Pancreas (tissue), 10 donors: ENCODE results near the gene SETD2. TPM values are rescaled to one million over a fixed set of nuclear protein-coding genes. Genes with fewer than 3 reads are reported as not detected.
"Not testable (repeated sequence)": the region's sequence is repeated elsewhere in the genome, so short reads cannot be mapped to it uniquely, and the experiment has no call there.

Source experiments
- ATAC-seq, 4 donors: fragments of 200-7000 bp; cut with Tn5 transposase; one replicate each; pipeline versions ENCODE4 v1.8.0 to v1.9.1; 2020; ENCODE audit warnings: mild to moderate bottlenecking in 4 of 4, moderate library complexity in 4 of 4
- DNase-seq, 6 donors: peaks; one replicate each; pipeline ENCODE4 v3.0.0-alpha.2; 2020
- FAIRE-seq: peaks from 2 replicates; lab custom pipeline; 2012; peaks lifted over from hg19 to GRCh38; lab: Jason Lieb, UNC
- H3K27ac ChIP-seq, 4 donors: fragments of 200-600 bp; sonication (generic); 1 replicate in 3 of 4; 2 replicates in 1 of 4; pipeline versions ENCODE4 v1.5.0 to v1.8.0; 2020
- H3K27me3 ChIP-seq, 4 donors: fragments of 200-600 bp; one replicate each; pipeline ENCODE4 v1.8.0; 2021
- H3K36me3 ChIP-seq, 3 donors: fragments of 200-600 bp; sonication (generic) in 1 of 3; one replicate each; pipeline versions ENCODE4 v1.5.0 to v1.8.0; 2020 to 2021
- H3K4me1 ChIP-seq, 3 donors: fragments of 200-600 bp; one replicate each; pipeline ENCODE4 v1.8.0; 2021
- H3K4me3 ChIP-seq, 4 donors: fragments of 200-600 bp; sonication (generic) in 2 of 4; one replicate each; pipeline versions ENCODE4 v1.5.0 to v1.8.0; 2020 to 2021
- H3K9me3 ChIP-seq, 4 donors: fragments of 200-600 bp; one replicate each; pipeline ENCODE4 v1.8.0; 2021
- CTCF ChIP-seq, 4 donors: fragments of 200-600 bp; sonication (generic) in 3 of 4; IDR thresholded peaks; one replicate each; pipeline versions ENCODE4 v1.5.0 to v1.8.0; 2021; ENCODE audit warnings: antibody characterized with exemption in 4 of 4
- WGBS, 2 donors: extraction: QIAGEN DNeasy Blood & Tissue Kit; methylation state at CpG; one replicate each; pipeline ENCODE4 v1.1.7; 2013; 5-methylcytosine and 5-hydroxymethylcytosine counted together
- intact Hi-C, 3 donors: fragments of 100-400 bp; cut with DNase I; formaldehyde crosslinking; loops; one replicate each; pipeline versions ENCODE4 v1.11.1 to v1.14.2; 2022
- polyA plus RNA-seq, 2 donors: library from polyadenylated mRNA; stranded (reverse); fragments of 200-250 nt; gene quantifications; one replicate each; pipeline ENCODE4 v1.2.3, GENCODE V29; 2013
- total RNA-seq, 6 donors: library from RNA; stranded (reverse); fragmentation: NEBNext Ultra II Directional in 4 of 6; extraction: Animal tissue kit (Norgen Biotek cat#: 25700) in 4 of 6; gene quantifications; one replicate each; pipeline versions ENCODE4 v1.2.1 to v1.2.4, GENCODE V29; 2021 to 2023
- donor health status: healthy with polysubstance abuse.
- donor health status: DM: no; HTN: no; CAD: no; lungs with moderate emphysema.
- donor health status: DM: no; HTN: no; CAD: no.
- donor health status: control.
- donor health status: control.
- donor health status: Bipolar disorder and iron deficiency.
- donor health status: DM: yes; HTN: yes; CAD: no.
- donor health status: DM: no; HTN: no; CAD: no.
- donor health status: DM: no; HTN: no; CAD: no.
- donor health status: DM: yes; HTN: yes; CAD: no.

The SETD2 gene
- total and polyA plus RNA-seq, 8 donors: 9.6 to 35.3 (median 21.6) TPM

GRCh38 chr3:47034868-47035489 lies 128.9 kb downstream of the SETD2 start:
- Histone ChIP-seq H3K36me3 (peaks cover 0 to 27% (median 5%) of the 10 kb centered on the region in 3 donors), H3K27me3 (no peaks in the 10 kb centered on the region), H3K27ac (no peak overlapping the region), H3K4me3 (no peak overlapping the region), H3K9me3 (no peaks in the 10 kb centered on the region), H3K4me1 (peaks cover 8 to 10% (median 8%) of the 10 kb centered on the region in 3 donors)
- no peak for DNase-seq
- FAIRE-seq: no peak
- WGBS, 2 donors: 53 to 59% methylated on average over 2 of the region's 2 CpGs
- ATAC-seq: peak in 2 of 4 donors; percentile 69 to 74
- TF ChIP-seq CTCF (IDR thresholded peaks at IDR 0.05): no peak
- intact Hi-C loops: no loop called here

GRCh38 chr3:47031041-47031440 lies 132.9 kb downstream of the SETD2 start:
- H3K4me3 ChIP-seq, H3K4me1 ChIP-seq, intact Hi-C loops, ATAC-seq, FAIRE-seq, H3K36me3 ChIP-seq, H3K27me3 ChIP-seq, H3K27ac ChIP-seq, H3K9me3 ChIP-seq, DNase-seq: not testable (repeated sequence)
- 87 to 88% methylated on average over 4 of the region's 4 CpGs for WGBS, 2 donors

DNA sequence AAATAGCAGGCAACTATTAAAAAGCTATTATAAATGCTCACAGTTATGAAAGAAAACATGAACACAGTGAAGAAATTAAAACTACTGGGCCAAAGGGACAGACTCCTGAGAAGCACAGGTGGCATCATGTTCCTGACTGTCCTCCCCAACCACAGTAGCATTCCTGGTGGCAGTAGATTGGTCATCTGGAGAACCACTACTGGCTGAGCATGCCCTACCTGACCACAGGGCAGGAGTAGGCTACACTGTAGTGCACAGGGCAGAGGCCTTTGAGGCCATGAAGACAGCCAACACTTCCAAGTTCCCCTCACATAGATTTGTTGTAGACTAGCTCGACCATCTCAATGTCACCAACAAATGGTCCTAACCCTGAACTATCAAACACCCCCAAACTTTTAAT lies 135.2 kb downstream of the SETD2 start:
- 96 to 100% methylated on average over 1 of the region's 1 CpG for WGBS, 2 donors
- H3K36me3 ChIP-seq: no peaks in the 10 kb centered on the region
- FAIRE-seq: no peak
- no peaks in the 10 kb centered on the region for H3K4me1 ChIP-seq
- intact Hi-C loops: no loop called here
- no peak overlapping the region for H3K4me3 ChIP-seq
- H3K9me3 ChIP-seq: no peaks in the 10 kb centered on the region
- no peak overlapping the region for H3K27ac ChIP-seq
- DNase-seq: no peak
- no peak for ATAC-seq
- no peaks in the 10 kb centered on the region for H3K27me3 ChIP-seq
- no peak for TF ChIP-seq CTCF (IDR thresholded peaks at IDR 0.05)

- DNase-seq (no peak), ATAC-seq (no peak), FAIRE-seq (no peak)
- Histone ChIP-seq H3K4me1 (peaks cover 0 to 2% (median 0%) of the 10 kb centered on the region in 3 donors), H3K27ac (no peak overlapping the region), H3K36me3 (no peaks in the 10 kb centered on the region), H3K9me3 (no peaks in the 10 kb centered on the region), H3K4me3 (no peak overlapping the region), H3K27me3 (no peaks in the 10 kb centered on the region)
- no peak for TF ChIP-seq CTCF (IDR thresholded peaks at IDR 0.05)
- intact Hi-C loops: no loop called here
- WGBS, 2 donors: 76 to 77% methylated on average over 3 of the region's 3 CpGs
Measured at GRCh38 chr3:47028146-47028545, 135.8 kb downstream of the SETD2 start.

GRCh38 chr3:47026432-47026831 lies 137.5 kb downstream of the SETD2 start:
- peaks cover 0 to 11% (median 9%) of the 10 kb centered on the region in 3 donors for H3K4me1 ChIP-seq
- DNase-seq, ATAC-seq, FAIRE-seq, intact Hi-C loops, H3K27ac ChIP-seq, H3K9me3 ChIP-seq, H3K27me3 ChIP-seq, H3K36me3 ChIP-seq, H3K4me3 ChIP-seq: not testable (repeated sequence)
- 96 to 100% methylated on average over 1 of the region's 1 CpG for WGBS, 2 donors

DNA sequence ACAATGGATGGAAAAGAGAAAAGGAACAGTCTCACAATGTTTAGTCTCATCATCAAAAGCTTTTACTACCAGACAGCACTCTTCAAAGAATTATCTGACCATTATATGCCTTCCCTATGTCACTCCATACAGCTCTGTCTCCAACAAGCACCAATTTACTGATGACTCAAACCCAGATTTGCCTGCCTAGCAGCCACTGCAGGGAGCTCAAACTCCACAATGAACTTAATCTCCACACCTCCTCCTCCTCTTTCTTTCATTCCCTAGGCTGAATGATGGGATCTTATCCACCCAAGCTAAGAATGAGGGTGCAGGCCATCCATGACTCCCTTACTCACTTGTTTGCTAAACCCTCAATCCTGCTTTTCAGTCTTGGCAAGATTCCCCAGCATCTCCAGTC lies 139.0 kb downstream of the SETD2 start:
- Histone ChIP-seq H3K4me3 (no peak overlapping the region), H3K27ac (no peak overlapping the region), H3K9me3 (no peaks in the 10 kb centered on the region), H3K36me3 (no peaks in the 10 kb centered on the region), H3K4me1 (peaks cover 0 to 11% (median 9%) of the 10 kb centered on the region in 3 donors), H3K27me3 (no peaks in the 10 kb centered on the region)
- FAIRE-seq (no peak), ATAC-seq (no peak), DNase-seq (no peak)
- intact Hi-C loops: no loop called here
- no peak for TF ChIP-seq CTCF (IDR thresholded peaks at IDR 0.05)
